Measurements from ENCODE around the gene BTBD7.
A peak's percentile ranks its signal among the peaks of the same experiment; 100 is the strongest.

GRCh38 chr14:93337143-93337753, 4.4 kb upstream of the BTBD7 start:
- TF ChIP-seq CTCF (IDR thresholded peaks at IDR 0.05; ENCODE audit: low read length) (peak; percentile 47), EZH2 (optimal IDR thresholded peaks at IDR 0.05; ENCODE audit: low read depth, low read length) (no peak)

Data from MM.1S (cell line).